ENCODE data around the gene FARSA. TPM values are rescaled to one million over a fixed set of nuclear protein-coding genes. Genes with fewer than 3 reads are reported as not detected.

FARSA gene
- total and polyA plus RNA-seq, 2 donors (not counting 3 experiments of a cell fraction or from before 2014, with no cell fraction given) = 51.8 to 77.4 TPM

GRCh38 chr19:12946731-12947496 lies 13.4 kb upstream of the FARSA start:
- intact Hi-C loops (cut with micrococcal nuclease) (loop anchor here (1.0 kb wide), 1 partner anchor 9 kb away; the partner anchor contains the start of gene CALR), dilution Hi-C loops (cut with MboI; ENCODE audit: extremely low pct_ligation_motif_present, low sequenced_read_pairs) (no loop called here)
- Histone ChIP-seq H3K79me2 (ENCODE audit: control insufficient read depth, insufficient read depth, low read length) (peaks cover 38% of the 10 kb centered on the region), H3K9me3 (replicated peaks; ENCODE audit: control insufficient read depth, insufficient read depth, low read length) (no peaks in the 10 kb centered on the region), H3K4me1 (ENCODE audit: control insufficient read depth, extremely low read depth, insufficient read depth, low read length) (peaks cover 12% of the 10 kb centered on the region), H2AFZ (ENCODE audit: low read depth, low read length) (no peak overlapping the region), H3K36me3 (ENCODE audit: control insufficient read depth in 2 of 2, extremely low read depth in 1 of 2, insufficient read depth in 2 of 2, low read length in 2 of 2) (peaks cover 18 to 56% of the 10 kb centered on the region in 2 experiments), H4K20me1 (replicated peaks; ENCODE audit: control insufficient read depth, extremely low read depth, insufficient read depth, low read length) (no peaks in the 10 kb centered on the region), H3K27ac (ENCODE audit: insufficient read depth, low read depth, low read length) (peak overlapping the region; percentile 76), H3K4me3 (replicated peaks in 1 of 3; ENCODE audit: insufficient read depth in 1 of 3, low read depth in 1 of 3, low read length in 3 of 3) (peak overlapping the region; percentile 72 to 92 (median 72)), H3K27me3 (ENCODE audit: control insufficient read depth in 2 of 2, insufficient read depth in 2 of 2, low read length in 2 of 2) (no peaks in the 10 kb centered on the region), H3K9me1 (replicated peaks; ENCODE audit: control insufficient read depth, extremely low read depth, insufficient read depth, low read length) (no peaks in the 10 kb centered on the region), H3K4me2 (ENCODE audit: insufficient read depth, low read length) (peak overlapping the region; percentile 99), H3K9ac (replicated peaks; ENCODE audit: extremely low read depth, insufficient read depth, low read length) (peak overlapping the region; percentile 90)
- FAIRE-seq (no peak), DNase-seq (ENCODE audit: low read depth, low spot score) (no peak)
- TF ChIP-seq POLR2A (IDR thresholded peaks at IDR 0.05; ENCODE audit: low read depth, low read length) = peak; percentile 27
- TF ChIP-seq CTCF (IDR thresholded peaks at IDR 0.05; ENCODE audit: extremely low read depth in 1 of 2, insufficient read depth in 1 of 2, low read depth in 1 of 2, low read length in 2 of 2) = no peak
- no peak for TF ChIP-seq FOS (IDR thresholded peaks at IDR 0.05; ENCODE audit: borderline replicate concordance, insufficient read depth, low read length)
- no peak for TF ChIP-seq MYC (IDR thresholded peaks at IDR 0.05; ENCODE audit: low read depth, low read length)
- TF ChIP-seq JUN (IDR thresholded peaks at IDR 0.05; ENCODE audit: borderline replicate concordance, insufficient read depth, insufficient read length, low read depth) = no peak
- POLR2A ChIA-PET = interaction anchor here (0.7 to 1.0 kb wide), 2 partner anchors 7 to 9 kb away, joined by 5 read pairs; partner anchors contain the start of gene GADD45GIP1
- no TSS peak for BruUV-seq (replicated peaks)
- CTCF ChIA-PET = interaction anchor here (0.6 to 1.0 kb wide), 2 partner anchors 19 to 84 kb away, joined by 3 to 12 read pairs; no protein-coding TSS in a partner anchor

Data from endothelial cell of umbilical vein (primary cell).